ENCODE results near the gene TAF6L. TPM values are rescaled to one million over a fixed set of nuclear protein-coding genes. Genes with fewer than 3 reads are reported as not detected.

Gene TAF6L
- 19.9 and 20.9 TPM in 2 replicates for total RNA-seq

GRCh38 chr11:62771144-62772021, at the start of gene TAF6L:
Gene TAF6L, plus strand, starts transcription at chr11:62771396. Its CDS starts 4,388 bp downstream, at chr11:62775784.

GRCh38 chr11:62727165-62727871, 43.9 kb upstream of the TAF6L start, which contains the start of gene HNRNPUL2:
Gene HNRNPUL2, minus strand, starts transcription at chr11:62727457. Its CDS starts 301 bp downstream, at chr11:62727156.

GRCh38 chr11:62728171-62728988, 42.8 kb upstream of the TAF6L start, which contains the start of gene TTC9C:
Gene TTC9C, plus strand, starts transcription at chr11:62728486. Its CDS starts 363 bp downstream, at chr11:62728849.

GRCh38 chr11:62753736-62754603, 17.2 kb upstream of the TAF6L start, which contains the start of gene ZBTB3:
Gene ZBTB3, minus strand, starts transcription at chr11:62754160. Its CDS starts 496 bp downstream, at chr11:62753664.

GRCh38 chr11:62787005-62787759, 16.0 kb downstream of the TAF6L start, which contains the start of gene TMEM179B:
Gene TMEM179B, plus strand, starts transcription at chr11:62787402. Its CDS starts 30 bp downstream, at chr11:62787432.

GRCh38 chr11:62791501-62792201, 20.5 kb downstream of the TAF6L start, which contains the start of gene TMEM223:
Gene TMEM223, minus strand, starts transcription at chr11:62792006. Its CDS starts 12 bp downstream, at chr11:62791994.

GRCh38 chr11:62805076-62805892, 34.1 kb downstream of the TAF6L start, which contains the start of gene NXF1:
Gene NXF1, minus strand, starts transcription at chr11:62805440. Its CDS starts 84 bp downstream, at chr11:62805356.

GRCh38 chr11:62831520-62832335, 60.5 kb downstream of the TAF6L start, which contains the start of gene STX5:
Gene STX5, minus strand, starts transcription at chr11:62832051. Its CDS starts 808 bp downstream, at chr11:62831243.

GRCh38 chr11:62832336-62833234, 61.4 kb downstream of the TAF6L start, which contains the start of gene TEX54:
Gene TEX54, minus strand, starts transcription at chr11:62832841.

Small RNA genes within 50 kb of the gene (small RNA-seq; reads per million reads assigned to genes)
- gene MIR6514, result 1.0 reads per million, percentile 60 among the genes with 10 or more reads in this experiment
- not detected for gene RNU6-118P

Other genes with a start within 250 kb of the TAF6L start
- 544 and 655 TPM in 2 replicates for gene AHNAK, start 224.6 kb upstream of the TAF6L start, total RNA-seq
- 1,284 and 1,362 TPM in 2 replicates for gene EEF1G, start 197.5 kb upstream of the TAF6L start, total RNA-seq
- gene TUT1, start 179.9 kb upstream of the TAF6L start, total RNA-seq, result 11.8 and 12.7 TPM in 2 replicates
- gene MTA2, start 169.5 kb upstream of the TAF6L start, total RNA-seq, result 250 and 281 TPM in 2 replicates
- gene EML3, start 158.6 kb upstream of the TAF6L start, total RNA-seq, result 35.7 and 60.8 TPM in 2 replicates
- 5.2 and 5.3 TPM in 2 replicates for gene ROM1, start 158.1 kb upstream of the TAF6L start, total RNA-seq
- 19.9 and 23.5 TPM in 2 replicates for gene B3GAT3, start 149.4 kb upstream of the TAF6L start, total RNA-seq
- gene GANAB, start 124.8 kb upstream of the TAF6L start, total RNA-seq, result 223 and 259 TPM in 2 replicates
- 35.1 and 41.2 TPM in 2 replicates for gene INTS5, start 118.1 kb upstream of the TAF6L start, total RNA-seq
- 35.9 and 43.4 TPM in 2 replicates for gene C11orf98, start 106.2 kb upstream of the TAF6L start, total RNA-seq
- gene CSKMT, start 106.1 kb upstream of the TAF6L start, total RNA-seq, result 9.5 and 9.7 TPM in 2 replicates
- 5.9 and 6.1 TPM in 2 replicates for gene UQCC3, start 99.7 kb upstream of the TAF6L start, total RNA-seq
- 4.2 TPM in 2 replicates for gene LBHD1, start 99.1 kb upstream of the TAF6L start, total RNA-seq
- 88.7 and 147 TPM in 2 replicates for gene UBXN1, start 92.3 kb upstream of the TAF6L start, total RNA-seq
- gene LRRN4CL, start 81.9 kb upstream of the TAF6L start, total RNA-seq, result 0.19 and 0.33 TPM in 2 replicates
- 28.7 and 30.2 TPM in 2 replicates for gene BSCL2, start 64.0 kb upstream of the TAF6L start, total RNA-seq
- gene GNG3, start 63.7 kb upstream of the TAF6L start, total RNA-seq, result not detected in 2 replicates
- gene HNRNPUL2, start 43.9 kb upstream of the TAF6L start, total RNA-seq, result 10.5 and 15.0 TPM in 2 replicates
- 31.0 and 45.9 TPM in 2 replicates for gene TTC9C, start 42.9 kb upstream of the TAF6L start, total RNA-seq
- 15.4 and 16.0 TPM in 2 replicates for gene ZBTB3, start 17.2 kb upstream of the TAF6L start, total RNA-seq
- gene POLR2G, start 9.8 kb upstream of the TAF6L start, total RNA-seq, result 43.1 and 50.6 TPM in 2 replicates
- gene TMEM179B, start 16.0 kb downstream of the TAF6L start, total RNA-seq, result 29.1 and 36.3 TPM in 2 replicates
- 12.6 and 14.0 TPM in 2 replicates for gene TMEM223, start 20.6 kb downstream of the TAF6L start, total RNA-seq
- 37.2 and 41.6 TPM in 2 replicates for gene NXF1, start 34.0 kb downstream of the TAF6L start, total RNA-seq
- 33.0 and 43.1 TPM in 2 replicates for gene STX5, start 60.7 kb downstream of the TAF6L start, total RNA-seq
- 0.98 TPM in 1 of 2 replicates, not detected in the other for gene TEX54, start 61.4 kb downstream of the TAF6L start, total RNA-seq
- 44.4 and 47.0 TPM in 2 replicates for gene WDR74, start 68.2 kb downstream of the TAF6L start, total RNA-seq
- gene SLC3A2, start 109.5 kb downstream of the TAF6L start, total RNA-seq, result 109 and 145 TPM in 2 replicates
- gene CHRM1, start 150.0 kb downstream of the TAF6L start, total RNA-seq, result not detected in 2 replicates
- not detected in 2 replicates for gene SLC22A6, start 213.6 kb downstream of the TAF6L start, total RNA-seq
- gene SLC22A8, start 244.4 kb downstream of the TAF6L start, total RNA-seq, result not detected in 2 replicates

Data from vein endothelial cell (primary cell).